ENCODE measurements around the gene CNGA2.
"Not testable (repeated sequence)": the region's sequence is repeated elsewhere in the genome, so short reads cannot be mapped to it uniquely, and the experiment has no call there.

Gene CNGA2

DNA sequence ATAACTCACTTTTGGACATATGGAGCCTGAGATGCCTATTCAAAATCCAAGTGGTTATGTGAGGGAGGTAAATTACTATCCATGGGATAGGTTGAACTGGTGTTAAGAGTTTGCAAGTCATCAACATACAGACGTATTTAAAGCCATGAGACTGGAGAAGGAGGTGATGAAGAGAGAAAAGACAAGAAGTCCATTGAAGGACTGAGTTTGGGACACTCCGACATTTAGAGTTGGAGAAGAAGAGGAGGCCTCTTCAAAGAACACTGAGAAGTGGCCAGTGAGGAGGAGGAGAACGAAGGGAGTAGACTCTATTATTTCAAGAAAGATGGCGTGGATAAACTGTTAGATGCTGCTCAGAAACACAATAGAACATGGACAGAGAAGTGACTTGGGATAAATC is at the start of gene CNGA2:
CNGA2 (plus strand) TSS at position 301 of the 400 bp plus-strand sequence. CDS start 3,738 bp downstream, outside the sequence.
- in situ Hi-C loops (cut with HindIII; ENCODE audit: low sequenced_read_pairs), result no loop called here

DNA sequence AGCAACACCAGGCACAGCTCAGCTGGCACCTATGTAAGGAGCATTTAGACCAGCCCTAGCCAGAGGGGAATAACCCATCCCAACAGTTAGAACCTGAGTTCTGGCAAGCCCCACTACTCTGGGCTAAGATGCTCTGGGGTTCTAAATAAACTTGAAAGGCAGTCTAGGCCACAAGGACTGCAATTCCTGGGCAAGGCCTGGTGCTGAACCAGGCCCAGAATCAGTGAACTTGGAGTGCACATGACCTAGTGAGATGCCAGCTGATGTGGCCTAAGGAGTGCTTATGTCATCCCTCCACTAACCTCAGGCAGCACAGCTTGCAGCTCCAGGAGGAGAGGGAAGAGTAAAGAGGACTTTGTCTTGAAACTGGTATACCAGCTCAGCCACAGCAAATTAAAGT is 46.9 kb upstream of the CNGA2 start:
- in situ Hi-C loops (cut with HindIII; ENCODE audit: low sequenced_read_pairs), result no loop called here

GRCh38 chrX:151688695-151689094 is 45.9 kb upstream of the CNGA2 start:
- in situ Hi-C loops (cut with HindIII; ENCODE audit: low sequenced_read_pairs), result no loop called here

DNA sequence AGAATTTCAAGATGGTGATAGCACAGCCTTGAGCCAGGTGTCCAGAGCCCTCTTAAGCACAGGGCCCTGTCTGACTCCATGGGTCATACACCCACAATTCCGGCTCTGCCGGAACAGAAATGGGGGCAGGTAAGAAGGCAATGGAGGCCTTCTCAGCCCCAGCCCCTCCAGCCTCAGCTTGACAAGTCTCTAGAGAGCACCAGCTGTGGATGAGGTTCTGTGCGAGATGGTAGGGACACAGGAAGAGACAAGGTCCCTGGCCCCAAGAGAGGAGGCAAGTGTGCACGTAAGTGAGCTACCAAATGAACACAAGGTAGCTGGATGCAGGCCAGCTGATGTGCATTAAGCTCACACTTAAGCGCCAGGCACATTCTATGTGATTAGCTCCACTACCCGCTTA is 41.7 kb upstream of the CNGA2 start:
- in situ Hi-C loops (cut with HindIII; ENCODE audit: low sequenced_read_pairs), result no loop called here

- in situ Hi-C loops (cut with HindIII; ENCODE audit: low sequenced_read_pairs), result no loop called here
Measured at GRCh38 chrX:151694121-151694520, 40.4 kb upstream of the CNGA2 start.

DNA sequence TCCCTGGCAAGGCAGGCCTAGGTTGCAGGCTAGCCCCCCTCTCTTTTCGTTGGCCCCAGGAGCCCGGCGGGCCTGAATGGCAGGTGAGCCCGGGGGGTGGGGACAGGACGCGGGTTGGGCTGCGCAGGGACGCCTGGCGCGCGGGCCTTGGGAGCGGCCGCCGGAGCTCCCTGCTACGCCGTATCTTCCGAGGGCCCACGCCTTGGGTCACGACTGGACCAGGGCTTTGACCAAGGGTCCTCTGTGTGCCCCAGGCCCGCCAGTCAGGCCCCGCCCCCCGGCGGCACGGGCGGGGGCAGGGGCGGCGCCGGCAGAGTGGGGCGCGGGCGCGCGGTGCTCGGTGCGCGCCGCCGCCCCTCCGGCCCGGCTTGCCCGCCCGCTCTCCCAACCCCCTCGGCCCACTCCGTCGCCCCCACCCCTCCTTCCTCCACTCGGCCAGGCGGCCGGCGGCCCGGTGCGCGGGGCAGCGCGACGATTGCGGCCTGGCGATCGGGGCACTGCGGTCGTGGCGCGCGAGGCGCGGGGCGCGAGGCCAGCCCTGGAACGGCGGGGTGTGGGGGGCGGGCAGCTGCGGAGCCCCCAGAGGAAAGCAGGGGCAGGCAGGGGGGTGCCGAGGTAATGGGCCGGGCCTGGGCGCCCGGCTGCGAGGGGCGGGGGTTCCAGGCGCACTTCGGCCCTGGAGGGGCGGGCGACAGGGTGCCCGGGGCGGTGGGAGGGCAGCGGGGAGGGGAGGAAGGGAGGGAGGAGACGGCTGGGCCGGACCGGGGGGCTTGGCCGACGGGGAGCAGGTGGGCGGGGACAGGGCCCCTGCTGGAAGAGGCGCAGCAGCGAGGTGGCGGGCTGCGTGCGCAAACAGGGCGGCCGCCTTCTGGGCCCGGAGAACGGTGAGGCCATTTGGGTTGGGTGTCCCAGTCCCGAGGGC is 39.6 kb upstream of the CNGA2 start, which contains the start of gene PRRG3:
PRRG3 (plus strand) TSS at position 798 of the 922 bp plus-strand sequence. CDS start 3,357 bp downstream, outside the sequence.
- in situ Hi-C loops (cut with HindIII; ENCODE audit: low sequenced_read_pairs), result no loop called here

DNA sequence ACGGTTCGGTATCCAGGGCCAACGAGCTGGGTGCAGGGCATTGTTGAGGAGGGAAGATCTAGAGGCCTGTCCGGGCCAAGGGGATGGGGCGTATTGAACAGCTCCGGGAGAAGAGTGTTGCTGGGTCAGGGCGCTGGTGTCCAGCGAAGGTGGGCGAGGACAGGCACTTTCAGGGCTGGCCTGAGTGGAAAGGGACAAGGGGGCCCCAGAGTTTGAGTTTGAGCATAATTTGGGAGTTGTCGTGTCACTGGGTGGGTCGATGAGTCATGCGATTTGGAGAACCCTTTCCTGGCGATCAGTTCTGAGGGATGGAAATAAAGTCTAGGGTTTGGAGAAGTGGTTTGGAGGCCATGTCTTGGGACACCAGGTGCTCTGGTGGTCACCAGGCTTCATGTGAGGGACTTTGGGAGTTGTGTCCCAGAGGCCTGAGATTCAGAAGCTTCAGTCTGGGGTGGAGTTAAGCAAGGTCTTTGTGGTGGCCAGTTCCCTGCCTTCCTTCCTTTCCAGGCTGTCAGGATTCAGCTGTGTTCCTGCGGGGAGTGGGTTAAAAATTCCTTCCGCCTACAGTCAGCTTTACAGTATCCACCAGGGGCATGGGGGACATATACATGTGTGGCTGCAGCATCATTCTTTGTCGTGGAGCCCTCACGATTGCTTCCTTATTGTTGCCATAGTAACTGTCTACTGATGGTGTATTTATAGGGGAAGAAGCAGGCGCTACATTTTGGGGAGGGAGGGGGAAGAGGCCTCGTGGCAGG is 38.8 kb upstream of the CNGA2 start:
- in situ Hi-C loops (cut with HindIII; ENCODE audit: low sequenced_read_pairs), result no loop called here

DNA sequence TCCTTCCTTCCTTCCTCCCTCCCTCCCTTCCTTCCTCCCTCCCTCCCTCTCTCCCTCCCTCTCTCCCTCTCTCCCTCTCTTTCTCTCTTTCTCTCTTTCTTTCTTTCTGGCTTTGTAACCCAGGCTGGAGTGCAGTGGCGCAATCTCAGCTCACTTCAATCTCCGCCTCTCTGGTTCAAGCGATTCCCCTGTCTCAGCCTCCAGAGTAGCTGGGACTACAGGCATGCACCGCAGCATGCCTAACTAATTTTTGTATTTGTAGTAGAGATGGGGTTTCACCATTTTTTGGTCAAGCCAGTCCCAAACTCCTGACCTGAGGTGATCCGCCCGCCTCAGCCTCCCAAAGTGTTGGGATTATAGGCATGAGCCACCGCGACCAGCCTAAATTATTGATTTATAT is 37.5 kb upstream of the CNGA2 start:
- in situ Hi-C loops (cut with HindIII; ENCODE audit: low sequenced_read_pairs), result not testable (repeated sequence)

DNA sequence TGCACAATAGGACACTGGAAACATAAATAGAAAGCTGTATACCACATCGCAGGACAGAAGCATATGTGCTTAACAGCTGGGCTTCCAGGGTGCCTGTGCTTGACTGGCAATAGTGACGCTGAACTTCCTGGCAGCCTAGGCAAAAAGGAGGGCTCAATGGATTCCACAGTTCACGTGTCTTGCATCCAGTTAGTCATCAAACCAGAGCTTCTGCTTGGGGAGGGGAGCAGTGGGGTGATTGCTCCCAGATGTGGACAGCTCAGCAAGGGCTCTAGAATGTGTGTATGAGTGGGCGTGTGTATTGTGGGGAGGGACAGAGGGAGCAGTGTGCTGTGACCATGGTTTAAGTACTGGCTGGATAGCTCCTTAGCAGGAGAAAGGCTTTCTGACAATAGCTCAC is 37.0 kb upstream of the CNGA2 start:
- in situ Hi-C loops (cut with HindIII; ENCODE audit: low sequenced_read_pairs), result no loop called here

DNA sequence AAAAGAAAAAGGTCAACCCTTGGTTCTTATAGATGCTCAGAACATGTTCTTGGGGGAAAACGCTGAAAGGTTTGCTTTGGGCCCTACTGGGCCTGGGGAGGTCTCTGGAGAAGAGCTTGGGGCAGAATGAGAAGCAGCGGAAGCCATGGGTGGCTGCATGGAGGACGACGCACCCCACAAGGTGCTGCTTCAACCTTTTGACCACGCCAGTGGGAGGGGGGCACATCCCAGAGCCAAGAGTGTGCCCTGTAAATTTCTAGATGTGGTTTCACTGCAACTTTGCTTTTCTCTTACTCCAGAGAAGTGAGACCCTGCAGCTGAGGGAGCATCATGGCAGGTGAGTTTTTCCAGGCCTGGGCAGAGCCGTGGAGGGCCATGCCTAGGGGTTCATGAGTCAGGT is 36.1 kb upstream of the CNGA2 start:
- in situ Hi-C loops (cut with HindIII; ENCODE audit: low sequenced_read_pairs), result no loop called here

DNA sequence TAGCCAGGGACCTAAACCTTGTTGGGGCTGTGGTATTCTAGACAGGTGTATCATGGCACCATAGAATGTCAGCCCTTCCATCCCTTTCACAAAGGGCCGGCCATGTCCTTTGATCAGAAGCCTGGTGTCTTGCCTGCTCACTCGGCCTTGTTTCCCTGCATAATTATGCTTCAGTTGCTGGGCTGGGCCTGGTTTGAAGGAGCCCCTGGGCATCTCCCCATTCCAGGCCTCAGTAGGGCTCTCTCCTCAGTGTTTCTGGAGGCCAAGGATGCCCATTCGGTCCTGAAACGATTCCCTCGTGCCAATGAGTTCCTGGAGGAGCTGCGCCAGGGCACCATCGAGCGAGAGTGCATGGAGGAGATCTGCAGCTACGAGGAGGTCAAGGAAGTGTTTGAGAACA is 34.8 kb upstream of the CNGA2 start:
- in situ Hi-C loops (cut with HindIII; ENCODE audit: low sequenced_read_pairs), result no loop called here

DNA sequence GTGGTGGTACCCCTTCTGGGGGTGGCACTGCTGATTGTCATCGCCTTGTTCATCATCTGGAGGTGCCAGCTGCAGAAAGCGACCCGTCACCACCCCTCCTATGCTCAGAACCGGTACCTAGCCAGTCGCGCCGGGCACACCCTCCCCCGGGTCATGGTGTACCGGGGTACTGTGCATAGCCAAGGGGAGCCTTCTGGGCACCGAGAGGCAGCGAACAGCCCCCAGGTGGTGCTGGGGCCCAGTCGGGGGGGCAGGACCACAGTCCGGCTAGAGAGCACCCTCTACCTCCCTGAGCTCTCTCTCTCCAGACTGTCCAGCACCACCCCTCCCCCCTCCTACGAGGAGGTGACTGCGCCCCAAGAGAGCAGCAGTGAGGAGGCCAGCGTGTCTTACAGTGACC is 34.0 kb upstream of the CNGA2 start:
- in situ Hi-C loops (cut with HindIII; ENCODE audit: low sequenced_read_pairs), result no loop called here

DNA sequence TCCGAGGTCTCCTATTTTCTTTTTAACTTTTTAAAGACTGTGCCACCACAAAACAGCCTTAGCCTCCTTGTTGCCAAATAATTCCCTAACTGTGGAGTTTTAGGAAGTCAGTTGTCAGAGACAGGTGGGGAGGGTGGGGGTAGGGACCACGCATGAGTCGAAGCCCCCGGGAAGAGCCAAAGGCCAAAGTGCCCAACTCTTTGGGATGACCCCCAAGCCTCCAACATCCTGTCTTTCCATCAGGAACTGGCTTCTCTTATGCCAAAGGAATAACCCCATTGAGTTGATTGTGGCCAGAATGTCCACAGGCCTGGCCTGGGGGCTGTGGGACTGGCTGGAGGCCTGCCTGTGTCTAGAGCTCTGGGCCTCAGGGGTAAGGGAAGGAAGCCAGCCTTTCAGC is 33.5 kb upstream of the CNGA2 start:
- in situ Hi-C loops (cut with HindIII; ENCODE audit: low sequenced_read_pairs), result no loop called here

DNA sequence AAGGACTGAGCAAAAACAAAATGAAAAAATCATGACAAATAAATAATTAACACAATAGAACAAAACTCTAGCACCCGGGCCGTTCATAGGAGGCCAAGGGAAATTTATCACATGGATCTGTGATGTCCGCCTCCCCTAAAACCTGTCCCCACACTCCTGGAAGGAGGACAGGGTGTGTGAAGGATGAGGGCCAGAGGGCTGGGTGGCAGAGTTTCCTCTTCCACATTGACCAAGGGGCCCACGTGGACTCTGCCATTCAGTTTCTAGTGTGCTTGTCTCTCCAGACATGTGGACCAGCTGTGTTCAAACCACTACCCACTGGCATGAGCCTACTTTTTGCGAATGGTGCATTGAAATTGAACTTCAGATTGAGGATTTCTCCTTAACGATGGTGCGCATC is 33.0 kb upstream of the CNGA2 start:
- in situ Hi-C loops (cut with HindIII; ENCODE audit: low sequenced_read_pairs), result no loop called here

DNA sequence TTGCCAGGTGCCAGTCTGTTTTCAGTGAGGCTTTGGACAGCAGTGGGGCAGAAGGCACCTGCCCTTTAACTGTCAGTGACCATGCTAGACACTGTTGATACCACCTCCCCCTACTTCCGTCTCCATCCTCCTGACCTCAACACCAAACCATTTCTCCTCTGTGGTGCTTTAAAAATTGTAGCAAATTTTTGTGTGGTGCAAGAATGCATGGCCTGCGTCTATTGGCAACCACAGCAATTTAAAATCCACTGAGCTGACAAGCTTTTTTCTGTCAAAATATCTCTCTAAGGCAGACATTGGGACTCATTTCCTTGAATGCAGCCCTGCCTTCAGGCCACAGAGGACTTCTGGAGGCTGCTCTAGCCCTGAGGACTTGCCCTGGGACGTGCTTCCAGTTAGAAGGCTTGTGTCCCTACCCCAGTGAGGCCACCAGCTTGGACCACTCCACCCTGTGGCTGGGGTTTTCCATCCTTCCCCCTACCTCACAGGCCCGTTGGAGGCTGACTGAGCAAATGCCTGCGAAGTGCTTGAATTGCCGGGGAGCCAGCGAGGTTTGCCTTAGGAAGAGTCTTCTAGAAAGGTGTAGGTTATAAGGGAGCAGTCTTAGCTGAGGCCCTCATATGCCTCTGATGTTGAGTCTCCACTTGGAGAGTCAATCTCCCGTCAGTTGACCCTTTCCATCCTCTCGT is 32.4 kb upstream of the CNGA2 start:
- in situ Hi-C loops (cut with HindIII; ENCODE audit: low sequenced_read_pairs), result no loop called here

- in situ Hi-C loops (cut with HindIII; ENCODE audit: low sequenced_read_pairs), result no loop called here
Measured at GRCh38 chrX:151702741-151703340, 31.7 kb upstream of the CNGA2 start.

GRCh38 chrX:151703487-151703886 is 31.1 kb upstream of the CNGA2 start:
- in situ Hi-C loops (cut with HindIII; ENCODE audit: low sequenced_read_pairs), result no loop called here

- in situ Hi-C loops (cut with HindIII; ENCODE audit: low sequenced_read_pairs), result no loop called here
Measured at GRCh38 chrX:151704041-151704663, 30.4 kb upstream of the CNGA2 start.

DNA sequence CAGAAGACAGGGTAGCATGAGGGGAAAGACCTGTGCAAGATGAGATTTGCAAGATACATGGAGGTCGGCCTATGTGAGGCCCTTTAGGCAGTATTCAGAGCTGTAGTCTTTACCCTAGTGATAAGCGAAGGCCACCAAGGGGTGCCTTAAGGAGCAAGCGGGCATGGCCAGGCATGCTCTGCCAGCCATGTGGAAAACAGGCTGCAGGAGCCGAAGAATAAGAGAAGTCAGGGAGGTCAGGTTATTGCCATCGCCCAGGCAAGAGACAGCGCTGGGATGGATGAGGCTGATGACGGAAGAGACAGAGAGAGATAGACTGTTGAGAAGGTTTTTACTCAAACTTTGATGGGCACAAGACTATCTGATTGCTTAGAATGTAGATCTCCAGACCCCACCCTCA is 25.7 kb upstream of the CNGA2 start:
- in situ Hi-C loops (cut with HindIII; ENCODE audit: low sequenced_read_pairs), result no loop called here

GRCh38 chrX:151710457-151710856 is 24.1 kb upstream of the CNGA2 start:
- in situ Hi-C loops (cut with HindIII; ENCODE audit: low sequenced_read_pairs), result no loop called here

Measured in DLD1 (cell line).